Epithelial cell of esophagus (primary cell): ENCODE results near the gene SCGB1D1.

Experiments
- DNase-seq: peaks from one replicate; pipeline ENCODE4 v3.0.0; 2010; ENCODE audit warnings: low read depth
- H3K4me3 ChIP-seq: 2 replicates; pipeline ENCODE4 v1.5.1; 2011; ENCODE audit warnings: mild to moderate bottlenecking, low read length, control low read depth
- CTCF ChIP-seq: IDR thresholded peaks from 2 replicates; pipeline ENCODE4 v1.5.1; 2011; ENCODE audit warnings: low read depth, mild to moderate bottlenecking, low read length, control low read depth, inconsistent platforms; ENCODE audit not compliant: insufficient read depth; ENCODE audit errors: missing control alignments

SCGB1D1 gene

GRCh38 chr11:62144641-62145255 is 45.3 kb upstream of the SCGB1D1 start:
- no peak for DNase-seq
- TF ChIP-seq CTCF = no peak
- H3K4me3 ChIP-seq = no peak overlapping the region

- DNase-seq = no peak
- TF ChIP-seq CTCF = no peak
- no peak overlapping the region for H3K4me3 ChIP-seq
Measured at GRCh38 chr11:62145261-62145871, 44.6 kb upstream of the SCGB1D1 start.

DNA sequence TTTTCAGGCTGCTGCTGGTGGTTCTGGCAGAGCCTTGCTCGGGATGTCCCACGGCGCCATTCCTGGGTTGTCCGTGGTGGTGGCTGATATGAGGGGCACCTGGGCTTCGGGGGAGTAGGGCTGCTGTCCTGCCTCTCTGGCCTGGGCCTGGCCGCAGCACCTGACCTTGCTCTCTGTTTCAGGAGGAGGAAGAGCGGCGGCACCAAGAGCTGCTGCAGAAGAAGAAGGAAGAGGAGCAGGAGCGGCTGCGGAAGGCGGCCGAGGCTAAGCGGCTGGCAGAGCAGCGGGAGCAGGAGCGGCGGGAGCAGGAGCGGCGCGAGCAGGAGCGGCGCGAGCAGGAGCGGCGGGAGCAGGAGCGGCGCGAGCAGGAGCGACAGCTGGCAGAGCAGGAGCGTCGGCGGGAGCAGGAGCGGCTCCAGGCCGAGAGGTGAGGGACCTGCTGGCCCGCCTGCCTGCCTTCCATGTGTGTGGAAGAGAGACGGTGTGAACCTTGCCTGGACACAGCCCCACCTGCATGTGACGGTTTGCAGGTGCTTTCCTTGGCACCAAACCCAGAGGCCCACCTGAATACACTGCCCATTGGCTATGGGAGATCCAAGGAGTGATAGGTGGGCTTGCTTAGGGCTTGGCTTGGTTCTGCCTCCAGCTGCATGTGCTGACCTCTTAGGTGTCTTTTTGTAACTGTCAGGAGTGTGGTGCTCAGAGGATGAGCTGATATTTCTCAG is 43.4 kb upstream of the SCGB1D1 start:
- H3K4me3 ChIP-seq = no peak overlapping the region
- no peak for DNase-seq
- no peak for TF ChIP-seq CTCF

DNA sequence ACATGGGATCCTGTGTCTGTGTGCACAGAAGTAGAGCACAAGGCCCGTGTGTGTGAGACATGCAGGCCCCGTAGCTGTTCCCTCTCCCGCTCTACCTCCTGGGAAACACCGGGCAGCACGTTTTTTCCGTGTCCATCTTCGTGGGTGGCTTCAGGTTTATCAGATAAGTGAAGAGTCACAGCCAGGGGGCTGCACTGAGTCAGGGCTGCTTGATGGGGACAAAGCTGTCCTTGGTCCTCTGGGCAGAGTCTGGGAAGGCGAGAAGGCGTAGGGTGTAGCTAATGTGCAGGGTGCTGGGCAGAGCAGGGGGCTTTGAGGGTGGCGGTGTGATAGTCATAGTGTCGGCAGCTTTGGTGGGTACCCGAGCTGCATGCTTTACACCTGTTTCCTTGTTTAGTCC is 42.5 kb upstream of the SCGB1D1 start:
- DNase-seq = no peak
- TF ChIP-seq CTCF = no peak
- H3K4me3 ChIP-seq = no peak overlapping the region

- DNase-seq = no peak
- H3K4me3 ChIP-seq = no peak overlapping the region
- no peak for TF ChIP-seq CTCF
Measured at GRCh38 chr11:62148271-62148980, 41.6 kb upstream of the SCGB1D1 start.

GRCh38 chr11:62149986-62150886 is 39.8 kb upstream of the SCGB1D1 start:
- TF ChIP-seq CTCF = no peak
- no peak for DNase-seq
- H3K4me3 ChIP-seq = no peak overlapping the region
